Measurements from ENCODE around the gene CDK6. TPM values are rescaled to one million over a fixed set of nuclear protein-coding genes. Genes with fewer than 3 reads are reported as not detected.

The CDK6 gene
- polyA plus RNA-seq, 4 donors, result 39.1 to 49.3 (median 40.4) TPM

GRCh38 chr7:92848441-92848840 lies 12.1 kb upstream of the CDK6 start:
- DNase-seq (ENCODE audit: low read depth in 4 of 4, low spot score in 2 of 4), result no peak

DNA sequence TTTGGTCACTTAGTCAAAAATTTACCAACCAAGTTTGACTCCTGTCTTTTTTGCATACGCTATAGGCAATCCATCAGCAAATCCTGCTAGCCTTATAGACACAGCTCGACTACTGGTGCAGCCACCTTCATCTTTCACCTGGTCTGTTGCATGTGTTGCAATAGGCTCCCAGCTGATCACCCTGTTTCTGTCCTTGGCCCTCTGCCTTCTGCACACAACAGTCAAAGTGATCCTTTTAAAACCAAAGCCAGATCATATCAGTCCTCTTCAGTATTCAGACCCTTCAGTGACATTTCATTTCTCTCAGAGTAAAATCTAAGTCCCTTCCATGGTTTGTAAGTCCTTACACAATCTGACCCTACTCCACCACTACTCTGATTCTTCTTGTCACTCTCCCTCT lies 10.9 kb upstream of the CDK6 start:
- DNase-seq (ENCODE audit: low read depth in 4 of 4, low spot score in 2 of 4), result no peak

DNA sequence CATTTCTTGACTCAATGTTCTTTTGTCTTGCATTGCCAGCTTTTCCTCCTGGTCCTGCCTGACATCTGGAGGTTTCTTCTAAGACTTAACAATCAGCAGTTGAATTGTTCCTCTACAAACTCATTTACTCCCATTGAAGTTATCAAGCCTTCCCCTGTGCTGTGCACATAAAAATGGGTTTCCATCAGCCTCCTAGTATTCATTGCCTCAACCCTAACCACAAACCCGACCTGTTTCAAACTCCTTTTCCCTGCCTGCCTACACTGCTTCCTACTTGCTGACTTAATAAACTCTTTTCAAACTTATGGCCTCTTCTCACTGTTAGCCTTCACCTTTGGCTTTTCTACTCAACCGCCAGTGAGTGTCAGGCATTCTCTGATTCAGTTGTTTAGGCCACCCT lies 9.4 kb upstream of the CDK6 start:
- no peak for DNase-seq (ENCODE audit: low read depth in 4 of 4, low spot score in 2 of 4)

- DNase-seq (ENCODE audit: low read depth in 4 of 4, low spot score in 2 of 4), result no peak
These were observed 7.4 kb upstream of the CDK6 start for GRCh38 chr7:92843781-92844180.

- no peak for DNase-seq (ENCODE audit: low read depth in 4 of 4, low spot score in 2 of 4)
These were observed 6.8 kb upstream of the CDK6 start for GRCh38 chr7:92843034-92843760.

GRCh38 chr7:92841192-92841591 lies 4.8 kb upstream of the CDK6 start:
- DNase-seq (ENCODE audit: low read depth in 4 of 4, low spot score in 2 of 4), result no peak

GRCh38 chr7:92840316-92840715 lies 3.9 kb upstream of the CDK6 start:
- no peak for DNase-seq (ENCODE audit: low read depth in 4 of 4, low spot score in 2 of 4)

DNA sequence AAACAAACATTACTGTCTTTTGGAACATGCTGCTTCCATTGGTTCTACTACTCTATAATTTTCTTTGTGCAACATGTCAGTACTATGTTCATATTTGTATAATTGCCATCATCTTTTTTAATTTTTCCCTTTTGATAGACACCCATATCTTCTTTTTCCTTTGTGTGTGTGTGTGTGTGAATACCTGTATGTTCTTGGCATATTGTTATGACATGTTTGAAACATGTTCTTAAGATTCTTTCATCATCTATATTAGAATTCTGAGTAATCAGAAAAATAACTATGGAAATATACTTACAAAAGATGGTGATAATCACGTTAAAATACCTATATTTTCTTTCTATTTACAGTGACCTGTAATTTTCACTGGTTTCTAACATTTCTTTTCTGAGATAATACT lies 3.5 kb upstream of the CDK6 start:
- no peak for DNase-seq (ENCODE audit: low read depth in 4 of 4, low spot score in 2 of 4)

DNA sequence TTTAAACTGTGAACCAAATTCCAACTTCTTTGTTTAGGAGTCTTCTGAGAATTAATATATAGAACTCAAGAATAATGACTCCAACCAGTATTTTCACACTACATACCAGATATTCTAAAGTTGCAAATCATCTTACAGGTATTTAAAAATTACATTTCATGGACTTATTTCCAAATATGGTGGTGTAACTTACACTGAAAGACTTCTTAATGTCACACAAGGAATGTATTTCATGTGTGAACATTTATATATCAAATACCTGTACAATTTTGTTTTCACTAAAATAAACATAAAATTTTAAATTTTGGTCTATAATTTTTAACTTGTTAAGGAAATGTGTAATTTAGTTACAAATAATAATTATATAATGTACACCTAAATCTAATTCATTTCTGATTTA lies 2.6 kb upstream of the CDK6 start:
- no peak for DNase-seq (ENCODE audit: low read depth in 4 of 4, low spot score in 2 of 4)

DNA sequence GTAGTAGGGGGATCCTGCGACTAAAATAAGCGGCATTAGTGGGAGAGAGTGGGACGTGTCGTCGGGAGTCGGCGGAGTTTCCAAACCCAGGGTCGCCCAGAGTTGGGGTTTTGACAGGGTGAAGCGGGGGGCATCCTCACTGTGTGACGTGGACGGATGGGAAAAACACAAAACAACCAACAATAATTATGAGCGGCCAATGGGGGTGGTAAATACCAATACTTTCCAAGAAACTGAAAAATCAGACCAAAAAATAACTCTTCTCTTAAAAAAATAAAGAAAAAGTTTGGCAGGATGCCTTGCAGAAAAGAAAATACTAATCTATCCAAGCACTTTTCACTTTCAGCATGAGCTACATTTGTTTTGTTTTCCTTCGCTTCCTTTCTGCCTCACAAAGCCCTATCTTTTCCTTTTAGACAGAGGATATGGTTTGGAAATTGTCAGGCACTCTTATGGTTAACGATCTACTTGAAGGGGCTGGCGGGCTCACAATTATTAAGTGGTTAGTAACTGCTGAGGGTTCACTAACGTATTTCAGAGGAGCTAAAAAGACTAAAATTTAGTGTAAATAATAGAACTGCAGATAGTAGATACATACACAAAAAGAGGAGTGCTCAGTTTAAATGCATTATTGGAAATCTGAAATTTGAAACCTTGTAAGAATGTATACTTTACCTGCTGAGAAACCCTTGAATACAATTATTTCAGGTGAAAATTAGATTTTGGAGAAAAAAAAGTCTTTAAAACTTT lies 802 bp upstream of the CDK6 start:
- peak in 3 of 4 donors; percentile 40 to 53 (median 44) for DNase-seq (ENCODE audit: low read depth in 4 of 4, low spot score in 2 of 4)

DNA sequence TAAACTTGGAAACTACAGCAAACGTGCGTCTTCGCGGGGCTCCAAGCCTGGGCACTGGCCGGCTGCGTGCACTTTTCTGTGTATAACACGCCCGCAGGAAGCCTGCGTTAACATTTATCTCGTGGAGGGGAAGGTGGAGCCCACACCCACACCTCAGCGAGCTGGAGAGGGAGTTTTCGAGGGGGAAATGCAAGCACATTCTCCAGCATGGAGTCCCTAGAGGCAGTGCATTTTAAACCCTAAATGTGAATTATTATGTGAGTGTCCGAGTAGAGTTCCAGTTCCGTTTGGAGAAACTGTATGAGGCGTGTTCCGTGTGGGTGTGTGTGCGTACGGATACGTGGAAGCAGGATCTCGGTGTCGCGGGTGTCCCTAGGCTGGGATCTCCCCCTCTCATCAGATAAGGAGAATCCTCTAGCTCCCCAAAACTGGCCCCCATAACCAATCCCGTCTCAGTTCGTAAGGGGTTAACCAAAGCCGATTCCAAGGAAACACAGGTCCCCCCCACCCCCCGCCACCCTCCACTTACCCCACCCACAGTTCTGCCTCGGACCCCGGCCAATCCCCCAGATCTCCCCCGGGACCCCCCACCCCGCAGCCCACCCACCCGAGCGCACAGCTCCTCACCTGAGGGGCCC lies 403 bp downstream of the CDK6 start:
- peak in 1 of 4 donors; percentile 52 for DNase-seq (ENCODE audit: low read depth in 4 of 4, low spot score in 2 of 4)

GRCh38 chr7:92835261-92835850 lies 1.0 kb downstream of the CDK6 start:
- DNase-seq (ENCODE audit: low read depth in 4 of 4, low spot score in 2 of 4), result peak; percentile 60 to 77 (median 72)

GRCh38 chr7:92834507-92835260 lies 1.7 kb downstream of the CDK6 start:
- DNase-seq (ENCODE audit: low read depth in 4 of 4, low spot score in 2 of 4), result no peak

DNA sequence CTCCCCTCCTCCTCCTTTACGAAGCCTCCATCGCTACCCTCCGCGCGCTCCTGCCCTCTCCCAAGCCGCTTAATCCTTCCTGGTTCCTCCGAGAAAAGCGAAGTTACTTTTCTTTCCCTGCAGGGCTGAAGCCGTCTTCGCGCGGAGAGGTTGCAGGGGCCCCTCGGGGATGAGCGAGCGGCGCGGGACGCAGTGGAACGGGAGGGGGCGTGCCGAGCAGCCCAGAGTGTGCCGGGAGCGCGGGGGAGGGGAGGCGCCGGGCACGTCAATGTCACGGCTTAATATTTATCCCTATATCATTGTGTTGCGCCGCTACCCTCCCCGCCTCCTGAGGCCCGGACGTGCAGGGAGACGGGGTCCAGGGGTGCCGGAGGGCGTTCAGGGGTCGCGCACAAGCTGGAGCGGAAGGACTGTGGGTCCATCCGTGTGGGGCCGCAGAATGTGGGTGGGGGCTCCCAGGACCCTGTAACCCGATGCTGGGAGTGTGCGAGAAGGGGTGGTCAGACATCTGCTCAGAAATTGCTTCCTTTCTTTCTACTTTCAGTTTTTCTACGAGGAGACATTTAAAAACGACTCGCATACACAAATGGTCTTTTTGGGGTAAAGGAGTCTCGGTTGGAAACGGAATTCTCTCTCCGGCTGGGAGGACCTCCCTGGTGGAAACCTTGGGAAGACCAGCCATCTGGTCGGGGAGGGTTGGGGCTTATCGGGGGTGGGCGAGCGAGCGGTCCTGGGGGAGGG lies 2.4 kb downstream of the CDK6 start:
- peak in 3 of 4 donors; percentile 70 to 79 (median 76) for DNase-seq (ENCODE audit: low read depth in 4 of 4, low spot score in 2 of 4)

DNA sequence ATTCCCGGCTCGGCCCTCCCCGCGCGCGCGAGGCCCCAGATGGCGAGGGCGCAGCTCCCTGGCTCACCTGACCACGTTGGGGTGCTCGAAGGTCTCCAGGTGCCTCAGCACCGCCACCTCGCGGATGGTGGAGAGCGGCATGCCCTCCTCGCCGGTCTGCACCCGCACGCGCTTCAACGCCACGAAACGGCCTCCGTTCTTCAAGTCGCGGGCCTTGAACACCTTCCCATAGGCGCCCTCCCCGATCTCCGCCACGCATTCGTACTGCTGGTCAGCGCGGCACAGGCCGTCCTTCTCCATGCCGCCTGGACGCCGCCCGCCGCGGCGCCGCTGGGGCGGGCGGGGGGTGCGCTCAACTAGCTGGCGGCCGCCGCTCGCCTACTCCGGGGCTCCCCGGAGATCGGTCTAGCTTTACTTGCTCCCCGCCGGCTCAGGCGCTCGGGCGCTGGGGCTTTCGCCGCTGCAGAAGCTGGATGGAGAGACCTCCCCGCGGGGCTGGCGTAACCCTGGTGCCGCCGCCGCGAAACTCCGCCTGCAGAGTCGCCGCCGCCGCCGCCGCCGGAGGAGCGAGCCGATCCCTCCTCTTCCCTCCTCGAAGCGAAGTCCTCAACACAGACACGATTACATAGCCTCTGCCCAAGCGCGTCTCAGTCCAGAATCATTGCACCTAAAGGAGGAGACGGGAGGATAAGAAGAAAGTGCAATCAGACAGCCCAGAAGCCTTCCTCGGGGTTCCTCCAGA lies 3.2 kb downstream of the CDK6 start:
- peak in 3 of 4 donors; percentile 57 to 83 (median 71) for DNase-seq (ENCODE audit: low read depth in 4 of 4, low spot score in 2 of 4)

- DNase-seq (ENCODE audit: low read depth in 4 of 4, low spot score in 2 of 4), result no peak
These were observed 3.8 kb downstream of the CDK6 start for GRCh38 chr7:92832534-92833023.

GRCh38 chr7:92831716-92832533 lies 4.4 kb downstream of the CDK6 start:
- DNase-seq (ENCODE audit: low read depth in 4 of 4, low spot score in 2 of 4), result no peak

- no peak for DNase-seq (ENCODE audit: low read depth in 4 of 4, low spot score in 2 of 4)
These were observed 5.8 kb downstream of the CDK6 start for GRCh38 chr7:92830532-92831110.

Measured in left renal cortex interstitium (tissue), 4 donors.